Endometrium (tissue), 2 donors: Measurements from ENCODE around the gene CCDC38.

Experiments used
- FAIRE-seq: peaks from 2 replicates; lab custom pipeline; 2012; peaks lifted over from hg19 to GRCh38; lab: Jason Lieb, UNC
- donor health status: control.
- donor health status: control.

CCDC38 gene

GRCh38 chr12:95960241-95960640 lies 17.8 kb upstream of the CCDC38 start:
- no peak for FAIRE-seq

GRCh38 chr12:95959107-95959506 lies 16.7 kb upstream of the CCDC38 start:
- FAIRE-seq, result no peak

GRCh38 chr12:95956557-95957145 lies 14.2 kb upstream of the CCDC38 start:
- no peak for FAIRE-seq

- FAIRE-seq, result no peak
These were observed 13.2 kb upstream of the CCDC38 start for GRCh38 chr12:95955549-95956159.

GRCh38 chr12:95953000-95953399 lies 10.6 kb upstream of the CCDC38 start:
- FAIRE-seq, result no peak

- no peak for FAIRE-seq
These were observed 9.1 kb upstream of the CCDC38 start for GRCh38 chr12:95951515-95951914.

GRCh38 chr12:95949477-95950206 lies 7.2 kb upstream of the CCDC38 start:
- no peak for FAIRE-seq

GRCh38 chr12:95944108-95944704 lies 1.8 kb upstream of the CCDC38 start:
- no peak for FAIRE-seq

- FAIRE-seq, result no peak
These were observed 972 bp upstream of the CCDC38 start, which contains the start of gene AMDHD1 for GRCh38 chr12:95943330-95943842. TSS of gene AMDHD1 (plus strand) at chr12:95943331. CDS start at chr12:95943399, 68 bp downstream.

GRCh38 chr12:95942101-95942523 lies 302 bp downstream of the CCDC38 start:
- FAIRE-seq, result no peak

- no peak for FAIRE-seq
These were observed 1.9 kb downstream of the CCDC38 start for GRCh38 chr12:95940514-95940913.

- FAIRE-seq, result no peak
These were observed 20.2 kb downstream of the CCDC38 start for GRCh38 chr12:95922231-95922630.

- no peak for FAIRE-seq
These were observed 23.3 kb downstream of the CCDC38 start for GRCh38 chr12:95919110-95919509.

GRCh38 chr12:95918194-95918993 lies 24.0 kb downstream of the CCDC38 start:
- FAIRE-seq, result no peak

- no peak for FAIRE-seq
These were observed 32.5 kb downstream of the CCDC38 start for GRCh38 chr12:95909871-95910270.

- FAIRE-seq, result no peak
These were observed 33.8 kb downstream of the CCDC38 start for GRCh38 chr12:95908573-95908972.

- FAIRE-seq, result no peak
These were observed 44.3 kb downstream of the CCDC38 start for GRCh38 chr12:95898081-95898480.

GRCh38 chr12:95896846-95897245 lies 45.6 kb downstream of the CCDC38 start:
- FAIRE-seq, result no peak

GRCh38 chr12:95890958-95891357 lies 51.5 kb downstream of the CCDC38 start:
- no peak for FAIRE-seq

- no peak for FAIRE-seq
These were observed 55.1 kb downstream of the CCDC38 start for GRCh38 chr12:95887311-95887710.

- no peak for FAIRE-seq
These were observed 57.4 kb downstream of the CCDC38 start for GRCh38 chr12:95884998-95885397.

GRCh38 chr12:95882873-95883272 lies 59.5 kb downstream of the CCDC38 start:
- no peak for FAIRE-seq
